ENCODE data around the gene GYPC. TPM values are rescaled to one million over a fixed set of nuclear protein-coding genes. Genes with fewer than 3 reads are reported as not detected.

GYPC gene
- total and polyA plus RNA-seq, 4 donors: 8.7 to 419 (median 12.3) TPM

GRCh38 chr2:126663184-126663963, 7.4 kb downstream of the GYPC start:
- H3K4me1 ChIP-seq (ENCODE audit: control insufficient read depth in 4 of 4, insufficient read depth in 4 of 4, low read length in 3 of 4): peaks cover 0 to 6% (median 2%) of the 10 kb centered on the region in 4 donors
- H3K9ac ChIP-seq (ENCODE audit: low read depth in 1 of 2, low read length in 2 of 2): no peak overlapping the region
- WGBS: 86% methylated on average over 13 of the region's 13 CpGs

GRCh38 chr2:126664234-126664633, 8.3 kb downstream of the GYPC start:
- H3K4me3 ChIP-seq (ENCODE audit: low read depth in 1 of 3, low read length in 3 of 3): no peak overlapping the region

More at GRCh38 chr2:126663184-126663963, 7.4 kb downstream of the GYPC start:
- no peak for TF ChIP-seq NR2F2 (IDR thresholded peaks at IDR 0.05)
- TF ChIP-seq HNF4G (IDR thresholded peaks at IDR 0.05): no peak
- no peak for TF ChIP-seq SP1 (IDR thresholded peaks at IDR 0.05)
- TF ChIP-seq FOXA1 (IDR thresholded peaks at IDR 0.05): no peak
- TF ChIP-seq RAD21 (IDR thresholded peaks at IDR 0.05): no peak
- no peak for TF ChIP-seq GABPA (IDR thresholded peaks at IDR 0.05 in 1 of 2, conservative IDR thresholded peaks at IDR 0.05 in 1 of 2)
- no peak for DNase-seq (ENCODE audit: low spot score)
- Histone ChIP-seq H3K4me3 (ENCODE audit: low read depth in 1 of 3, low read length in 3 of 3) (no peak overlapping the region), H3K27ac (ENCODE audit: low read depth in 1 of 2, low read length in 2 of 2) (no peak overlapping the region), H3K27me3 (ENCODE audit: control insufficient read depth in 4 of 4, insufficient read depth in 4 of 4, low read length in 3 of 4) (no peaks in the 10 kb centered on the region), H3K36me3 (ENCODE audit: control insufficient read depth in 4 of 4, insufficient read depth in 3 of 4, low read depth in 1 of 4, low read length in 3 of 4) (no peaks in the 10 kb centered on the region), H3K9me3 (ENCODE audit: control insufficient read depth in 4 of 4, low read length in 3 of 4) (no peaks in the 10 kb centered on the region)

GRCh38 chr2:126664639-126665038, 8.7 kb downstream of the GYPC start:
- no peaks in the 10 kb centered on the region for H3K9me3 ChIP-seq (ENCODE audit: control insufficient read depth in 4 of 4, low read length in 3 of 4)
- no peak overlapping the region for H3K9ac ChIP-seq (ENCODE audit: low read depth in 1 of 2, low read length in 2 of 2)
- peaks cover 0 to 3% (median 0%) of the 10 kb centered on the region in 4 donors for H3K4me1 ChIP-seq (ENCODE audit: control insufficient read depth in 4 of 4, insufficient read depth in 4 of 4, low read length in 3 of 4)
- no peak for DNase-seq (ENCODE audit: low spot score)
- TF ChIP-seq SP1 (IDR thresholded peaks at IDR 0.05) (no peak), HNF4A (conservative IDR thresholded peaks at IDR 0.05) (no peak), NR2F2 (IDR thresholded peaks at IDR 0.05) (no peak), RXRA (IDR thresholded peaks at IDR 0.05) (no peak), TAF1 (conservative IDR thresholded peaks at IDR 0.05) (no peak), GABPA (IDR thresholded peaks at IDR 0.05 in 1 of 2, conservative IDR thresholded peaks at IDR 0.05 in 1 of 2) (no peak), JUND (IDR thresholded peaks at IDR 0.05) (no peak), CTCF (IDR thresholded peaks at IDR 0.05; ENCODE audit: low read depth, low read length, missing input control) (no peak), RAD21 (IDR thresholded peaks at IDR 0.05) (no peak), HNF4G (IDR thresholded peaks at IDR 0.05) (no peak), REST (IDR thresholded peaks at IDR 0.05) (no peak)
- H3K4me3 ChIP-seq (ENCODE audit: low read depth in 1 of 3, low read length in 3 of 3): no peak overlapping the region
- H3K27me3 ChIP-seq (ENCODE audit: control insufficient read depth in 4 of 4, insufficient read depth in 4 of 4, low read length in 3 of 4): no peaks in the 10 kb centered on the region
- H3K27ac ChIP-seq (ENCODE audit: low read depth in 1 of 2, low read length in 2 of 2): no peak overlapping the region
- 78% methylated on average over 2 of the region's 2 CpGs for WGBS
- H3K36me3 ChIP-seq (ENCODE audit: control insufficient read depth in 4 of 4, insufficient read depth in 3 of 4, low read depth in 1 of 4, low read length in 3 of 4): no peaks in the 10 kb centered on the region

More at GRCh38 chr2:126664234-126664633, 8.3 kb downstream of the GYPC start:
- no peak for DNase-seq (ENCODE audit: low spot score)
- Histone ChIP-seq H3K27ac (ENCODE audit: low read depth in 1 of 2, low read length in 2 of 2) (no peak overlapping the region), H3K4me1 (ENCODE audit: control insufficient read depth in 4 of 4, insufficient read depth in 4 of 4, low read length in 3 of 4) (peaks cover 0 to 3% (median 1%) of the 10 kb centered on the region in 4 donors), H3K9me3 (ENCODE audit: control insufficient read depth in 4 of 4, low read length in 3 of 4) (no peaks in the 10 kb centered on the region), H3K9ac (ENCODE audit: low read depth in 1 of 2, low read length in 2 of 2) (no peak overlapping the region), H3K27me3 (ENCODE audit: control insufficient read depth in 4 of 4, insufficient read depth in 4 of 4, low read length in 3 of 4) (no peaks in the 10 kb centered on the region), H3K36me3 (ENCODE audit: control insufficient read depth in 4 of 4, insufficient read depth in 3 of 4, low read depth in 1 of 4, low read length in 3 of 4) (no peaks in the 10 kb centered on the region)
- WGBS: 75% methylated on average over 3 of the region's 3 CpGs
- TF ChIP-seq FOXA1 (IDR thresholded peaks at IDR 0.05): no peak

Data from liver (tissue), 9 donors.